MM.1S (cell line): ENCODE results near the gene RRM1.
"Not testable (repeated sequence)": the region's sequence is repeated elsewhere in the genome, so short reads cannot be mapped to it uniquely, and the experiment has no call there.

ENCODE experiments used
- DNase-seq: peaks from one replicate; pipeline ENCODE4 v3.0.0-alpha.2; 2015
- H2AFZ ChIP-seq: fragments of 300-600 bp; sonication (generic); 2 replicates; pipeline ENCODE4 v1.6.0; 2016; ENCODE audit warnings: antibody characterized with exemption, low read length
- H3F3A ChIP-seq: fragments of 300-600 bp; sonication (generic); 2 replicates; pipeline ENCODE4 v1.6.1; 2016; ENCODE audit warnings: mild to moderate bottlenecking, antibody characterized with exemption, low read length, moderate library complexity, mixed read lengths; ENCODE audit not compliant: insufficient read depth
- H3K27ac ChIP-seq: fragments of 300-600 bp; sonication (generic); 2 replicates; pipeline ENCODE4 v1.5.1; 2016; ENCODE audit warnings: mild to moderate bottlenecking, low read length
- H3K27me3 ChIP-seq: fragments of 300-600 bp; sonication (generic); replicated peaks from 2 replicates; pipeline ENCODE4 v1.6.0; 2016; ENCODE audit warnings: low read length; ENCODE audit not compliant: insufficient read depth
- H3K36me3 ChIP-seq: fragments of 300-600 bp; sonication (generic); replicated peaks from 2 replicates; pipeline ENCODE4 v1.6.1; 2016; ENCODE audit warnings: mild to moderate bottlenecking, low read length, mixed read lengths; ENCODE audit not compliant: insufficient read depth
- H3K4me1 ChIP-seq: fragments of 300-600 bp; sonication (generic); 2 replicates; pipeline ENCODE4 v1.6.1; 2016; ENCODE audit warnings: low read length, mixed read lengths
- H3K4me2 ChIP-seq: fragments of 300-600 bp; sonication (generic); 2 replicates; pipeline ENCODE4 v1.6.0; 2016; ENCODE audit warnings: low read depth, low read length
- H3K4me3 ChIP-seq: fragments of 300-600 bp; sonication (generic); 2 replicates; pipeline ENCODE4 v1.5.1; 2016; ENCODE audit warnings: low read length, mixed read lengths
- H3K79me2 ChIP-seq: fragments of 300-600 bp; sonication (generic); 2 replicates; pipeline ENCODE4 v1.6.1; 2016; ENCODE audit warnings: mixed run types, low read length, mixed read lengths
- H3K9ac ChIP-seq: fragments of 300-600 bp; sonication (generic); 2 replicates; pipeline ENCODE4 v1.6.1; 2016; ENCODE audit warnings: low read length, mixed read lengths
- H3K9me2 ChIP-seq: fragments of 300-600 bp; sonication (generic); replicated peaks from 2 replicates; pipeline ENCODE4 v1.6.1; 2016; ENCODE audit warnings: mild to moderate bottlenecking, low read length, mixed read lengths; ENCODE audit not compliant: insufficient read depth
- H3K9me3 ChIP-seq: fragments of 300-600 bp; sonication (generic); replicated peaks from 2 replicates; pipeline ENCODE4 v1.6.1; 2016; ENCODE audit warnings: mild to moderate bottlenecking, low read length, mixed read lengths; ENCODE audit not compliant: insufficient read depth
- H4K20me1 ChIP-seq: fragments of 300-600 bp; sonication (generic); 2 replicates; pipeline ENCODE4 v1.6.1; 2016; ENCODE audit warnings: mild to moderate bottlenecking, low read length, moderate library complexity, mixed read lengths; ENCODE audit not compliant: insufficient read depth
- CTCF ChIP-seq: fragments of 300-600 bp; sonication (generic); IDR thresholded peaks from 2 replicates; pipeline ENCODE4 v1.5.1; 2016; ENCODE audit warnings: antibody characterized with exemption, low read length, mixed read lengths
- EZH2 ChIP-seq: fragments of 300-600 bp; sonication (generic); optimal IDR thresholded peaks from 2 replicates; pipeline ENCODE3; 2017; ENCODE audit warnings: low read depth, mild to moderate bottlenecking, antibody characterized with exemption, low read length, mixed read lengths
- EZH2phosphoT487 ChIP-seq: fragments of 300-600 bp; sonication (generic); IDR thresholded peaks from 2 replicates; pipeline ENCODE4 v1.6.1; 2018; ENCODE audit warnings: antibody characterized with exemption, low read length

Gene RRM1

GRCh38 chr11:4049006-4049405 lies 45.6 kb upstream of the RRM1 start:
- H3K27ac ChIP-seq, result no peak overlapping the region
- H3K4me1 ChIP-seq, result no peaks in the 10 kb centered on the region

GRCh38 chr11:4050138-4050537 lies 44.5 kb upstream of the RRM1 start:
- no peaks in the 10 kb centered on the region; the same call in 1 of the 2 replicates for H3K36me3 ChIP-seq
- H3K9me3 ChIP-seq, result no peaks in the 10 kb centered on the region
- H3K27me3 ChIP-seq, result no peaks in the 10 kb centered on the region
- no peak overlapping the region for H2AFZ ChIP-seq
- no peak overlapping the region for H3K4me3 ChIP-seq
- no peaks in the 10 kb centered on the region for H4K20me1 ChIP-seq
- H3K4me1 ChIP-seq, result no peaks in the 10 kb centered on the region
- H3F3A ChIP-seq, result no peaks in the 10 kb centered on the region
- H3K9ac ChIP-seq, result no peak overlapping the region
- H3K79me2 ChIP-seq, result peaks cover 5% of the 10 kb centered on the region; the same call in 1 of the 2 replicates
- TF ChIP-seq CTCF (no peak), EZH2 (no peak), EZH2phosphoT487 (no peak)
- no peak overlapping the region for H3K4me2 ChIP-seq
- H3K9me2 ChIP-seq, result no peaks in the 10 kb centered on the region
- DNase-seq, result no peak
- no peak overlapping the region for H3K27ac ChIP-seq

More at GRCh38 chr11:4049006-4049405, 45.6 kb upstream of the RRM1 start:
- H3K27me3 ChIP-seq, result no peaks in the 10 kb centered on the region
- no peaks in the 10 kb centered on the region; the same call in 1 of the 2 replicates for H3K36me3 ChIP-seq
- TF ChIP-seq EZH2phosphoT487 (no peak), CTCF (no peak), EZH2 (no peak)
- no peaks in the 10 kb centered on the region for H3K9me2 ChIP-seq
- no peak for DNase-seq
- H2AFZ ChIP-seq, result no peak overlapping the region
- no peaks in the 10 kb centered on the region for H3K9me3 ChIP-seq
- peaks cover 5% of the 10 kb centered on the region for H3K79me2 ChIP-seq
- H3F3A ChIP-seq, result no peaks in the 10 kb centered on the region
- no peaks in the 10 kb centered on the region for H4K20me1 ChIP-seq
- no peak overlapping the region for H3K4me2 ChIP-seq
- no peak overlapping the region for H3K9ac ChIP-seq
- H3K4me3 ChIP-seq, result no peak overlapping the region

GRCh38 chr11:4053200-4053599 lies 41.4 kb upstream of the RRM1 start:
- not testable (repeated sequence) for H3K36me3 ChIP-seq, H3K4me1 ChIP-seq, H3K9me3 ChIP-seq, H3K27ac ChIP-seq, H3K9ac ChIP-seq, H3K9me2 ChIP-seq, H3K4me2 ChIP-seq, H4K20me1 ChIP-seq, DNase-seq, H3F3A ChIP-seq, H2AFZ ChIP-seq, H3K27me3 ChIP-seq, H3K79me2 ChIP-seq, H3K4me3 ChIP-seq

- H3K4me2 ChIP-seq, result no peak overlapping the region
- no peaks in the 10 kb centered on the region for H3K27me3 ChIP-seq
- H3K4me3 ChIP-seq, result no peak overlapping the region
- no peaks in the 10 kb centered on the region for H3F3A ChIP-seq
- no peaks in the 10 kb centered on the region for H3K79me2 ChIP-seq
- H3K9me2 ChIP-seq, result no peaks in the 10 kb centered on the region
- no peaks in the 10 kb centered on the region; the same call in 1 of the 2 replicates for H3K36me3 ChIP-seq
- H3K4me1 ChIP-seq, result no peaks in the 10 kb centered on the region
- no peaks in the 10 kb centered on the region for H4K20me1 ChIP-seq
- H2AFZ ChIP-seq, result no peak overlapping the region
- H3K9me3 ChIP-seq, result no peaks in the 10 kb centered on the region
- TF ChIP-seq CTCF (no peak), EZH2 (no peak), EZH2phosphoT487 (no peak)
- no peak overlapping the region for H3K9ac ChIP-seq
- DNase-seq, result no peak
- no peak overlapping the region for H3K27ac ChIP-seq
Observed at GRCh38 chr11:4054643-4055042, 40.0 kb upstream of the RRM1 start.
